Thyroid gland (tissue), 4 donors: ENCODE measurements around the gene LARGE1.

Experiments
- POLR2A ChIP-seq, 2 donors: fragments of 450-650 bp; IDR thresholded peaks; one replicate each; pipeline ENCODE4 v1.6.1; 2017; ENCODE audit warnings: antibody characterized with exemption in 2 of 2, mild to moderate bottlenecking in 2 of 2, moderate library complexity in 1 of 2
- TF ChIP-seq, protein P1 (sequence below), 6 experiments: fragments of 200-600 bp in 3 of 6; fragments of 450-650 bp in 3 of 6; sonication (generic) in 3 of 6; IDR thresholded peaks; one replicate each; pipeline ENCODE4 v1.5.1; 2016 to 2019; ENCODE audit warnings: antibody characterized with exemption in 6 of 6, mild to moderate bottlenecking in 2 of 6, inconsistent platforms in 1 of 6, moderate library complexity in 1 of 6

DNA sequence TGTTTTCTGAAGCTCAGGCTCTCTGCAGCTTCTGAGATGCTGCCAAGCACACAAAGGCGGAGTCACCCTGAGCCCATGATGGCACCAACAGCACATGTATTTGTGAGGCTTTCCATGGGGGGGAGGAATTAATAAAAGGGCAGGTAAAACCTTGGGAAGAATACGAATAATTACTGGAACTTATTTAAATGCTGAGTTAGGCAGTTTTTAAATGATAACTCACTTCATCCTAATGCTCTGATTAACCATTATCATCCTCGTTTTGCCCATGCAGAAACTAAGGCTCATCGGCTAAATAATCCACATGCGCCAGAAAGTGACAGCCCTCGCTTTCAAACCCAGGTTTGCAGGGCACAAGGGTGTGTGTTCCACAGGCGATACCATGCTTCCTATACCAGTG, 35.4 kb downstream of the LARGE1 start:
- TF ChIP-seq, protein P1, sequence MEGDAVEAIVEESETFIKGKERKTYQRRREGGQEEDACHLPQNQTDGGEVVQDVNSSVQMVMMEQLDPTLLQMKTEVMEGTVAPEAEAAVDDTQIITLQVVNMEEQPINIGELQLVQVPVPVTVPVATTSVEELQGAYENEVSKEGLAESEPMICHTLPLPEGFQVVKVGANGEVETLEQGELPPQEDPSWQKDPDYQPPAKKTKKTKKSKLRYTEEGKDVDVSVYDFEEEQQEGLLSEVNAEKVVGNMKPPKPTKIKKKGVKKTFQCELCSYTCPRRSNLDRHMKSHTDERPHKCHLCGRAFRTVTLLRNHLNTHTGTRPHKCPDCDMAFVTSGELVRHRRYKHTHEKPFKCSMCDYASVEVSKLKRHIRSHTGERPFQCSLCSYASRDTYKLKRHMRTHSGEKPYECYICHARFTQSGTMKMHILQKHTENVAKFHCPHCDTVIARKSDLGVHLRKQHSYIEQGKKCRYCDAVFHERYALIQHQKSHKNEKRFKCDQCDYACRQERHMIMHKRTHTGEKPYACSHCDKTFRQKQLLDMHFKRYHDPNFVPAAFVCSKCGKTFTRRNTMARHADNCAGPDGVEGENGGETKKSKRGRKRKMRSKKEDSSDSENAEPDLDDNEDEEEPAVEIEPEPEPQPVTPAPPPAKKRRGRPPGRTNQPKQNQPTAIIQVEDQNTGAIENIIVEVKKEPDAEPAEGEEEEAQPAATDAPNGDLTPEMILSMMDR (IDR thresholded peaks at IDR 0.05), result no peak
- no peak for TF ChIP-seq POLR2A (IDR thresholded peaks at IDR 0.05)
